ENCODE measurements around the gene LRPPRC.

GRCh38 chr2:43880952-43881351 lies 114.8 kb downstream of the LRPPRC start:
- TF ChIP-seq, protein P1, sequence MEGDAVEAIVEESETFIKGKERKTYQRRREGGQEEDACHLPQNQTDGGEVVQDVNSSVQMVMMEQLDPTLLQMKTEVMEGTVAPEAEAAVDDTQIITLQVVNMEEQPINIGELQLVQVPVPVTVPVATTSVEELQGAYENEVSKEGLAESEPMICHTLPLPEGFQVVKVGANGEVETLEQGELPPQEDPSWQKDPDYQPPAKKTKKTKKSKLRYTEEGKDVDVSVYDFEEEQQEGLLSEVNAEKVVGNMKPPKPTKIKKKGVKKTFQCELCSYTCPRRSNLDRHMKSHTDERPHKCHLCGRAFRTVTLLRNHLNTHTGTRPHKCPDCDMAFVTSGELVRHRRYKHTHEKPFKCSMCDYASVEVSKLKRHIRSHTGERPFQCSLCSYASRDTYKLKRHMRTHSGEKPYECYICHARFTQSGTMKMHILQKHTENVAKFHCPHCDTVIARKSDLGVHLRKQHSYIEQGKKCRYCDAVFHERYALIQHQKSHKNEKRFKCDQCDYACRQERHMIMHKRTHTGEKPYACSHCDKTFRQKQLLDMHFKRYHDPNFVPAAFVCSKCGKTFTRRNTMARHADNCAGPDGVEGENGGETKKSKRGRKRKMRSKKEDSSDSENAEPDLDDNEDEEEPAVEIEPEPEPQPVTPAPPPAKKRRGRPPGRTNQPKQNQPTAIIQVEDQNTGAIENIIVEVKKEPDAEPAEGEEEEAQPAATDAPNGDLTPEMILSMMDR (IDR thresholded peaks at IDR 0.05; ENCODE audit: poor library complexity): no peak
- TF ChIP-seq EZH2 (IDR thresholded peaks at IDR 0.05; ENCODE audit: borderline replicate concordance) (no peak), EZH2phosphoT487 (IDR thresholded peaks at IDR 0.05; ENCODE audit: low read depth, severe bottlenecking, unreplicated experiment) (no peak)
